DMS114 treated with DMSO at 0.1 percent for 48 hours (cell line): ENCODE results near the gene ITGB5.

Experiments
- DNase-seq: peaks from one replicate; lab custom pipeline; 2025; ENCODE audit not compliant: unreplicated experiment; lab: John Stamatoyannopoulos, UW

ITGB5 gene

DNA sequence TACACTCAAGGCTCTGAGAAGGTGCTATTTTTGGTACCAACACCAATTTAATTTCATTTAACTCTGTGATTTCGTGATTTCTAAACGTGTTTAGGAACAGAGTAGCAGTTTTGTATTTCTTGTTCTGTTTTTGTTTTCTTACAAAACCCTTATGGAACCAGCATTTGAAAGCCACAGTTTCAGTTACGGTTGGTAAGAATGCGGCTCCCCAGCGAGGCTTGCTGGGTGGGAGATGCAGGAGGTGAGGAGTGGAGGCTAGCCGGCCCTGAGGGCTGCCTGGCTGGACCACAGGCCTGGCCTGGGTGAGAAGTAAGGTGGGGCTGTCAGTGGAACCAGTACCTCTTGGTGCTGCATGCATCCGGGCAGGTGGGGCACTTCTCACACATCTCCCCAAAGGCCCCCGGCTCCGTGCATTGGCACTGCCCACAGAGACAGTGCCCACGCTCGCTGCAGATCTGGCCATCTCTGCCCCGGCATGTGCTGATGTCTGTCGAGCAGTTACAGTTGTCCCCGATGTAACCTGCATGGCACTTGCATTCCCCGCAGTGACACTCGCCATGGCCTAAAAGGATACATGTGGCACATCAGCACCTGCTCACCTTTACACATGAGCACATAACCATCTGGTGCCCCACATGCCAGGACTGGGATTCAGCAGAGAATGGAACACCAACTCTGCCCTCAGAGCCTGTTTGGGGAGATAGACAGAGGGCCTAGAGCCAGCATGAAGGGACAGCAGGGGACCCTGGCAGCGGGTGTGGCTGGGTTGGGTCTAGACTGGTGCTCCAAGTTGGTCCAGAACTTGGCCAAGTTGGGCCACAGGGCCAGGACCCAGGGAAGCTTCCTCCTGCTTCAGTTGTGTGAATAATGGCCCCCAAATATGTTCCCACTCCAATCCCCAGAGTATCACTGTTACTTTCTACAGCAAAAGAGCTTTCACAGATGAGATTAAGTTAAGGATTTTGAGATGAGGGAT is 113.5 kb downstream of the ITGB5 start:
- DNase-seq: no peak

- no peak for DNase-seq
These were observed 114.9 kb downstream of the ITGB5 start for GRCh38 chr3:124772081-124772831.

DNA sequence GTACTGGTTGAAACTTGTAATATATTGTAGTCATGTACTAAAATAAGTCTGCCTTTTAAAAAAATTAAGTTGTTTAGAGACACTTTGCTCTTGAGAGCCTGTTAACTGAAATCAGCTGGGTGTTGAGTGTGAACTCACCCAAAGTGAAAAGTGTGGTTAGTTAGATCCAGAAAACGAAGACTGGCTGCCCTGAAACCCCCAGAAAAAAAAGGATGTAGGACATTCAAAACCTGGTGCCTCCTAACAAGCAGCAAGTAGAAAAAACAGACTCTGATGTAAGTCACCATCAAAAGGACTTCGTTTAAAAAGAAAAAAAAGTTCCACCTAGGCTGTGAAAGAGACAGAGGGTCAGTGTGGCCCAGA is 116.1 kb downstream of the ITGB5 start:
- DNase-seq: no peak

DNA sequence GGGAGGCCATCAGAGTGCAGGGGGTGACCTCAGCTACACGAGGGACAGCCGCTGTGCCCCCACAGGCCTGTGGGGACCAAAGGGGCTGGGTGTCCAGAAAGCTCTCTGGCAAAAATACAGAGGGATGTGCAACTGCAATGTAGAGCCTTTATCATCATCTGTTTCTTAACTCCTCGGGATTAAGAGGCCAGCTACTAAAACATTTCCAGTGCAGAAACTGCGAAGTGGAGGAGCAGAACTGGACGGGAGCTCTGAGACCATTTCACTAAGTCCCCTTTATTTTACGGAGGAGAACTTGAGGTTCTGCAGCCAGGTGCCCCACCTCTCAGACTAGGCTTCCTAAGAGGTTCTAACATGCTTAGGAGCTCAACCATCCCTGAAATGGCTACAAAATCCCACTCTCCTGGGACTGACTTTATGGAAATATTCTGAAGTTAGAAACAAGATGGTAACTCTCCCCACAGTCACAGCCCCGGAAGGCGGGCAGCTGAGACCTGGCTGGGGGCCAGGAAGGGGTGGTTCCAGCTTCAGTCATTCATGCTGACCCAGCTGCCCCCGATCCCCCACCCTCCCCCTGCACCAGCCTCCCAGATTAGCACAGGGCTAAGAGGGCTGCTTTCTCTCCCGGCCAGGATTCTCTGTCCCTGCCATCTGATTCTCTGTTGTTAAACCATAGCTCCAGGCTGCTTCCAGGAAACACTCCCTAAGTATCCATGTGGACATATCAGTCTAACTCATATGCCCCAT is 116.7 kb downstream of the ITGB5 start:
- no peak for DNase-seq

DNA sequence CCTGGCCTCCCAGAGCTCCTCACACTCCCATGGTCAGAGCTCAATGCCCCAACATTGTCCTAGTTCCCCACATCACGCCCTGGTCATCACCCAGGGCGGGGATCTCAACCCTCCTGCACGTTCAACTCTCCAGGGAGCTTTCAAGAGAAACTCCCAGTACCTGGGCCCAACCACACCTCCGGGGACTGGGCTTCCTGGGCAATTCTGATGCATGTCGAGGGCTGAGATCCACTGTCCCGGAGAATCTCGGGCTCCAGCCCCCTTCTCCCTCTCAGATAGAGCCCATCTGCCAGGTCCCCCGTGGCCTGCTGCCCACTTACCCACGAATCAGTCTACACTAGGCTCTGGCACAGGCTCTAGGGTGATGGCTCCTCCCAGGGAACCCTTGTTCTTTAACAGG is 117.7 kb downstream of the ITGB5 start:
- DNase-seq: no peak

GRCh38 chr3:124768812-124769211 is 118.4 kb downstream of the ITGB5 start:
- DNase-seq: no peak

- DNase-seq: no peak
These were observed 119.5 kb downstream of the ITGB5 start for GRCh38 chr3:124767691-124768090.

DNA sequence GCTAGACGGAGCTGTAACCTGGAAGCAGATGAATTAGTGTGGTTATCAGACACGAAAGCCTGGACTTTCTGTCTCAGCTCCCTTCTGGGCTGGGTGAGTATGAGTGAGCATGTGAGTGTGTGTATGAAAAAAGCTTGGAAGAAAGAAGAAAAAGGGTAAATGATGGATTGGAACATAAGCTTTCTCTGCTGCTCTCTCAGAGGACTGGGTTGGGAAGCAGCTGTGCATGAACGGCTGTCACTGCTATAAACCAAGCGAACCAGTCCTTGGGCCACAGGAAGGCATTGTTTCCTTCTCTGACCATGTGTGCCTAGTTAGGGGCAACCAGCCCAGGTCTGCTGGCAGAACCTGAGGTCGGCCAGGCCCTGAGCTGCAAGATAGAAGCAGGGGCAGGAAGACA is 119.9 kb downstream of the ITGB5 start:
- DNase-seq: no peak

DNA sequence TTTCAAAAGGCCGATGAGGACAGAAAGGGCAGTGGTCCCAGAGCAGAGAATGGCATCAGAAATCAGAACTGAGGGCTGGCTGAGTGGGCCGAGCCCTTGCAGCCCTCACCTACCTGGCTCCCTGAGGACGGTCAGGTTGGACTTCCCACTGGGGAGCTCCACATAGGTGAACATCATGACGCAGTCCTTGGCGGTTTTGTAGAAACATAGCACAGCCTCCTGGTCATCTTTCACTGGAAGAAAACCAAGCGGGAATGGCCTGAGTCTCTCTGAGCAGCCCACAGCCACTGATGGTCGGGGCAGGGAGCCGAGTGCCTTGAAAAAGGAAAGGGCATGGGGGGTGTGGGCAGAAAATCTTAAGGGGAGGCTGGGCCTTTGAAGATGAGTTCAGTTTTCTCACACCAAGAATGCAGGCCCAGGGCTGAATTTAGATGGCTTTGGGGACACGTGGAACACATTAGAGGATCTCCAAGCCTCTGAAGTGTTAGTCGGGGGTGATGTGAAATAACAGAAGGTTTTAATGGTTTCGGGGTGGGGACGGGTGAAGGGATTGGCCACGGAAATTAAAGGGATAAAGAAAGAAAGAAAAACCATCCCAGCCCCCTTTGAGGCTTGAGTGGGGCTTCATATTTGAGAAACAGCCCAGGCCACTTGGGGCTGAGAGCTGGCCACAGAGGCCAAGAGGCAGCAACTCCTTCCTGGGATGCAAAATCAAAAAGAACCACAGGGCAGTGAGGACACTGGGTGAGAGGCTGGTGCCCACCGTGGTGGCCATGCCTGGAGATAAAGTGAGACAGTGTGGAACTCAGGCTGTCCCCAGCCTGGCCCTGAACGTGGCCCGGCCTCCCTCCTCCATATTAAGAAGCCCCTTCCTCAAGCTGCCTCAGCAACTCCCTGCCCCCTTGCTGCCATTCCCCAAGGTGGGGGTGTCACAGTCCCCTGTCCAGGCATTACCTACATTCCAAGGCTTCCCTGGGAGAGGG is 120.8 kb downstream of the ITGB5 start:
- no peak for DNase-seq

DNA sequence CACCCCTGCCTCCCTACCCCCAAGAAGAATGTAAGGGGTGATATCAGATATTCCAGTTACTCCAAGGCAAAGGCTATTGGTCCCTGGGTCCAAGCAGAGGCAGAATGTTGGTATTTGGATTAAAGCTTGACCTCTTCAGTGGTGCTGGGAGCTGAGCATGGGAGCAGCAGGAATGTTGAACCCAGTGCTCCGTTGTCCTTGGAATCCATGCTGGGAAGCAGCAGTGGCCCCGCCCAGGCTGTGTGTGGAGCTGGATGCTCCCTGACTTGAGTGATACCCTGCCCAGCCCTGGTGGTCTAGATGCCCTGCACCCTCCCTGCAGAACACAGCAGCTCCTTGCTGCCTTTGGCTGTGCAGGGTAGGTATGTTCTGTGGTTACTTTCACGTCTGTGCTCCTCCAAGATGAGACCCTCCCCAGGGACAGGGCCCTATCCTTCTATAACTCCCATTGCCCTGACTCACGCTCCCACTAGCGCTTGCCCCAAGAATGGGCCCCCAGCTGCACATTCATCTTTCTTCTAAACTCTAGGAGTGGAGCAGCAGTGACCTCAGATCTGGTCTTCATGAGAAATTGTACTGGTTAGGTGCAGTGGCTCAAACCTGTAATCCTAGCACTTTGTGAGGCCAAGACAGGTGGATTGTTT is 121.8 kb downstream of the ITGB5 start:
- no peak for DNase-seq

DNA sequence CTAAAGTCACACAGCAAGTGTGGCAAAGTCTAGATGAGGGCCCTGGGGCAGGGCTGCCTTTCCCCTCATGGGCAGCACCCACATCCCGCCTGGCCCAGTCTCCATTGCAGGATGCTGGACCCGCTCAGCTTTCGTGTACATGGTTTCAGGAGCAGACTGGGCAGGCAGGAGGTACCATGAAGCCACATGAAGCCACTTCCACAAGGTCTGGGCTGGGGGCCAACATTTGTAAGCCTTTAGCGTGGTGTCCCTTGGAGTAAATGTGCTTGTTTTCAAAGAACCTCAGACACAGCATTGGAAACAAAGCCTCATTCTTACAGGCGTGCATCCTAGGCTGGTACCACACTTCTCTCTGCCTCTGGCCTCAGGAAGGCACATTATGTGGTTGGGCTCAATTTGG is 122.4 kb downstream of the ITGB5 start:
- no peak for DNase-seq

DNA sequence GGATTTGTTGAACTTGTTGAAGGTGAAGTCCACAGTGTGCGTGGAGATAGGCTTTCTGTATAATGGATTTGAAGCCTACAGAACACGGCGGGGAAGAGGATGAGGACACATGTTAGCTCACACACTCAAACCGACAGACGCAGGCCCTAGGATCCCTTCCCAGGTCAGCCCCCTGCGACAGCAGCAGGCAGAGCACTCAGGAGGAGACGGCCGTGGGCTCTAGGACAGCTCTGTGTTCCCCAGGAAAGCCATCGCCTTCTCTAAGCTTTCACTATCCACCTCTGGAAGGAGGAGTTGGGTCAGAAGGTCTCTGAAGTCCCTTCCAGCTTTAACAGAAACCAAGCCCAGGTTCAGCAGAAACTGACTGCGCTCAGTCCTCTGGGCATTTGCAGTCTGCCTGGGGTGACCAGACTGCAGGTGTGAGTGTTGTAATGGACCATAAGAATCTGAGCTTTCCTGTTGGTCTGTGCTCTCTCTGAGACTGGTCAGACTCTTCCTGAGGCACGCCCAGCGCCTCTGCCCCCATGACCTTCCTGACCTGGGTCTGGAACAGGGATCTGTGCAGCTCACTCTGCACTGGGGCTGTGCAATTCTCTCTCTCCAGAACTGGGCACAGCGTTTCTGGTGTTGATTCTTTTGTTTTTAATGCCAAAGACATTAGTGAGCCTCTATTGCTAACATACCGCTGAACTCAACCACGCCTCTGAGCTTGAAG is 123.4 kb downstream of the ITGB5 start:
- DNase-seq: no peak

GRCh38 chr3:124763206-124763605 is 124.0 kb downstream of the ITGB5 start:
- DNase-seq: no peak

DNA sequence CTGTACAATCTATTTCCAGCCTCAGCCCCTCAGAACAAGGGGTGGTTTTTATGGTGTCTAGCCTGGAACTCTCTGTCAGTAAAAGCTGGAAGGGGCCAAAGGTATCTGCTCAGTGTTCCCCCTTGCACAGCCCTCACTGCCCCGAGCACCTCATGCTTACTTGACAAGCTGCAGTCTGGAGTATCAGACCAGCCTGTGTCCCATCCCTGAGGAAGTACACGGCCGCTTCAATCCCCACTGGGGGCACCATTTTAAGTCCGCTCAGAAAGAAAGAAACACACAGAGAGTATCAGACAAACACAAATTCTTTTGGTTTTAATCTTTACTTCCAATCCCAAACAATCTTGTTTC is 124.5 kb downstream of the ITGB5 start:
- DNase-seq: no peak

- DNase-seq: no peak
These were observed 125.1 kb downstream of the ITGB5 start for GRCh38 chr3:124761935-124762660.

DNA sequence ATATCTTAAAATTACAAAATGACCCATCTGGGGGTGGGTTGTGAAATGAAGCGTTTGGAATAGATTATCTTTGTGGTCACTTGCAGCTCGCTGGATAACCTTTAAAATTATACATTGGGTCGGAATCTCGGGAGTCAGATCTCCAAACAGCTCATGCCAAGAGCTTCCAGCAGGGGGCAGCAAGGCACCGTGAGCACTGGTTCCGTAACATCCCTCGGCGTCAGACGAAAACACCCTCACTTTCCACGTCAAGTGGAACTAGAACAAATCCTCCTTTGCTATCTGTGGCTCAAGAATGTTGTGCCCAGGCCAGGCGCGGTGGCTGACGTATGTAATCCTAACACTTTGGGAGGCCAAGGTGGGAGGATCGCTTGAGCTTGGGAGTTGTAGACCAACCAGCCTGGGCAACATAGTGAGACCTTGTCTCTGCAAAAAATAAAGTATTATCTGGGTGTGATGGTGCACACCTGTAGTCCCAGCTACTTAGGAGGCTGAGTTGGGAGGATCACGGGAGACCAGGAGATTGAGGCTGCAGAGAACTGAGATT is 125.8 kb downstream of the ITGB5 start:
- peak; percentile 44 for DNase-seq

DNA sequence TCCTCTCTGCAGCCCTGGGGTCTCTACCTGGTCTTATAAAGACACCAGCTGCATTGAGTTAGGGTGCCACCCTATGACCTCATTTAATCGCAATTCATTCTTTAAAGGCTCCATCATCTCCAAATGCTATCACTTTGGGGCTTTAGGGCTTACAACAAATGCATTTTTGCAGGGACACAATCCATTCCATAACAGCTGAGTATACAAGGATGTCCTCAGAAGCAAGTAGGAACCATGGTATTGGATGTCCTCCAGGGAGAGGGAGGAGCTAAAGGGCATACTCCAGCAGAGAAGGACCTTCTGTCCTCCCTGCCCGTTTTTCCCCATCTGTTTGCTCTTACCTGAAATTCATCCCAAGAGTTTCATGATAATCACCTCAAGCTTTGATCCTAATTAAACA is 126.6 kb downstream of the ITGB5 start:
- DNase-seq: no peak

DNA sequence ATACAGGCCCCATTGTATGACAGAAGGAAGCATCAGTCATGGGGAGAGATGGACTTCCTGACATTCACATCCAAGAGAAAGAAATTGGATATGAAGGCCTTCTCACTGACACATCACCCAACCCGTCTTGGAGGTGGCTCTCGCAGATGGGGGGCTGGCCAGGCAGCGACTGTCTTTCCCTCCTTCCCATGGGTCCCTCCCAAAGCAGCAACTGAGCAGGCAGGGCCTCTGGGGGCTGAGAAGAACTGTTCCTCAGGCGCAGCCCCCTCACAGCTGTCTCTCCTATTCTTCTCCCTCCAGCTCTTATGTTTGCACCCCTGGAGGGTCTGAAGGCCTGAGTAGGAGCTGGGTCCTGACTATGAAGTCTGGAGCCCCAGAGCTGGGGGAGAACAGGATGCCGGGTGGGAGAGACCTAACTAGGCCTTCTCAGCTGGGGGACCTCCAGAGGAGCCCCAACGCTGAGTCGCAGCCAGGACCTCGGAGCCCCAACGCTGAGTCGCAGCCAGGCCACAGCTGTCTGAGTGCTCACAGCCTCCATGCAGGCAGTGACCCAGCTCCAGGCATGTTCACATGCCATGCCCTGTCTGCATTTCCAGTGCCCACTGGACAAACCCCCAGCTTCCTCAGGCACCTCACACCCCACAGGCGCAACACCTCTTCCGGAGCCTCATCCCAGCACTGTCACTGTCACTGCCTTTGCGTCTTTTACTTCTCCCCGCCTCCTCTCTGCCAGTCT is 127.3 kb downstream of the ITGB5 start:
- no peak for DNase-seq
